HFFc6 (cell line): ENCODE measurements around the gene HEATR3. TPM values are rescaled to one million over a fixed set of nuclear protein-coding genes. Genes with fewer than 3 reads are reported as not detected.
A peak's percentile ranks its signal among the peaks of the same experiment; 100 is the strongest.

Experiments
- DNase-seq: peaks from one replicate; pipeline ENCODE4 v3.0.0-alpha.2; 2018
- H3K27ac Mint-ChIP-seq: 2 replicates; pipeline ENCODE4 v1.8.0; 2020; ENCODE audit warnings: mild to moderate bottlenecking, mixed read lengths
- H3K27me3 Mint-ChIP-seq: 2 replicates; pipeline ENCODE4 v1.8.0; 2021; ENCODE audit warnings: mild to moderate bottlenecking, moderate library complexity, mixed read lengths; ENCODE audit not compliant: insufficient read depth
- H3K36me3 Mint-ChIP-seq: 2 replicates; pipeline ENCODE4 v1.8.0; 2021; ENCODE audit warnings: low read depth, mixed read lengths
- H3K4me1 Mint-ChIP-seq: 2 replicates; pipeline ENCODE4 v1.8.0; 2020; ENCODE audit warnings: low read depth, mixed read lengths
- H3K4me3 Mint-ChIP-seq: 2 replicates; pipeline ENCODE4 v1.8.0; 2020; ENCODE audit warnings: mild to moderate bottlenecking, moderate library complexity, mixed read lengths
- H3K9me3 Mint-ChIP-seq: 2 replicates; pipeline ENCODE4 v1.8.0; 2020; ENCODE audit warnings: mild to moderate bottlenecking, mixed read lengths
- total RNA-seq, 6 experiments: library from RNA; stranded (reverse); fragmentation: NEBNext Ultra II Directional; extraction: Animal tissue kit (Norgen Biotek cat#: 25700); gene quantifications; 2 replicates in 1 of 6; 3 replicates in 5 of 6; pipeline ENCODE4 v1.2.3, GENCODE V29; 2021
- TF ChIP-seq, protein P1 (sequence below): fragments of 200-600 bp; sonication (generic); IDR thresholded peaks from 2 replicates; pipeline ENCODE4 v1.5.0; 2021; ENCODE audit warnings: antibody characterized with exemption, mild to moderate bottlenecking

The HEATR3 gene
- total RNA-seq, 6 experiments from 2014 or later = 17.2 to 23.8 (median 19.6) TPM

DNA sequence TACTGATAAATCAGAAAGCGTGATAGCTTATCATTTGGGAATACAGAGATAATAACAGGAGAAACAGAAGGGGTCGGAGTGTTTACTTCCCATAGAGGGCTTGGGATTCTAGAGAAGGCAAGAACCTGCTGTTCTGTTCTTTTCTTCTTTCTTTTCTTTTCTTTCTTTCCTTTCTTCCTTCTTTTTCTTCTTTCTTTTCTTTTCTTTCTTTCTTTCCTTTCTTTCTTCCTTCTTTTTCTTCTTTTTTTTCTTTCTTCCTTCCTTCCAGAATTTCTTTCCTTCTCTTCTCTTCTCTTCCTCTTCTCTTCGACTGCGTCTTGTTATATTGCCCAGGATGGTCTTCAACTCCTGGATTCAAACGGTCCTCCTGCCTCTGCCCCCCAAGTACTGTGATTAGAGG is 22.4 kb upstream of the HEATR3 start:
- TF ChIP-seq, protein P1, sequence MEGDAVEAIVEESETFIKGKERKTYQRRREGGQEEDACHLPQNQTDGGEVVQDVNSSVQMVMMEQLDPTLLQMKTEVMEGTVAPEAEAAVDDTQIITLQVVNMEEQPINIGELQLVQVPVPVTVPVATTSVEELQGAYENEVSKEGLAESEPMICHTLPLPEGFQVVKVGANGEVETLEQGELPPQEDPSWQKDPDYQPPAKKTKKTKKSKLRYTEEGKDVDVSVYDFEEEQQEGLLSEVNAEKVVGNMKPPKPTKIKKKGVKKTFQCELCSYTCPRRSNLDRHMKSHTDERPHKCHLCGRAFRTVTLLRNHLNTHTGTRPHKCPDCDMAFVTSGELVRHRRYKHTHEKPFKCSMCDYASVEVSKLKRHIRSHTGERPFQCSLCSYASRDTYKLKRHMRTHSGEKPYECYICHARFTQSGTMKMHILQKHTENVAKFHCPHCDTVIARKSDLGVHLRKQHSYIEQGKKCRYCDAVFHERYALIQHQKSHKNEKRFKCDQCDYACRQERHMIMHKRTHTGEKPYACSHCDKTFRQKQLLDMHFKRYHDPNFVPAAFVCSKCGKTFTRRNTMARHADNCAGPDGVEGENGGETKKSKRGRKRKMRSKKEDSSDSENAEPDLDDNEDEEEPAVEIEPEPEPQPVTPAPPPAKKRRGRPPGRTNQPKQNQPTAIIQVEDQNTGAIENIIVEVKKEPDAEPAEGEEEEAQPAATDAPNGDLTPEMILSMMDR = no peak

DNA sequence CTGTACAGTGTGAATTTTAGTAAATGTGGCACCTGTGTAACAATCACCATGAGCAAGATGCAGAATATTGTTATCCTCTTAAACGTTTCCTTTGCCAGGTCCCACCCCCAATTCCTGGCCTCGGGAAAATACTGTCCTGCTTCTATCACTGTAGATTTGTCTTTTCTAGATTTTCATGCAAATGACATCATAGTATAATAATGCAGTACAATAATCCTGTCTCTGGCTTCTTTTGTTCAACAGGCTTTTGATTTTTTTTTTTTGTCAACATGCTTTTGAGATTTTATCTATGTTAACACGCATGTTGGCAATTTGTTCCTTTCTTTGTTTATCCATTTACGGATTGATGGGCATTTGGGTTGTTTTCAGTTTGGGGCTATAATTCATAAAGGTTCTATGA is 20.4 kb upstream of the HEATR3 start:
- DNase-seq = no peak
- TF ChIP-seq, protein P1 = no peak
- Mint-ChIP-seq H3K9me3 (no peaks in the 10 kb centered on the region), H3K36me3 (no peaks in the 10 kb centered on the region), H3K4me1 (no peaks in the 10 kb centered on the region), H3K4me3 (no peak overlapping the region), H3K27me3 (peaks cover 10% of the 10 kb centered on the region), H3K27ac (no peak overlapping the region)

More for the DNA sequence above, 22.4 kb upstream of the HEATR3 start:
- H3K4me3 Mint-ChIP-seq = no peak overlapping the region
- H3K36me3 Mint-ChIP-seq = no peaks in the 10 kb centered on the region
- H3K27ac Mint-ChIP-seq = no peak overlapping the region
- no peaks in the 10 kb centered on the region for H3K9me3 Mint-ChIP-seq
- 0 out of 2 replicates have a peak, but pooled peaks cover 5% of the 10 kb centered on the region for H3K4me1 Mint-ChIP-seq
- peaks cover 10% of the 10 kb centered on the region for H3K27me3 Mint-ChIP-seq
- no peak for DNase-seq

- H3K4me3 Mint-ChIP-seq = no peak overlapping the region
- no peak for DNase-seq
- H3K4me1 Mint-ChIP-seq = peaks cover 5% of the 10 kb centered on the region; the same call in 1 of the 2 replicates
- H3K9me3 Mint-ChIP-seq = no peaks in the 10 kb centered on the region
- TF ChIP-seq, protein P1 = no peak
- peaks cover 10% of the 10 kb centered on the region for H3K27me3 Mint-ChIP-seq
- no peak overlapping the region for H3K27ac Mint-ChIP-seq
- H3K36me3 Mint-ChIP-seq = no peaks in the 10 kb centered on the region
Measured at GRCh38 chr16:50046853-50047252, 18.9 kb upstream of the HEATR3 start.

DNA sequence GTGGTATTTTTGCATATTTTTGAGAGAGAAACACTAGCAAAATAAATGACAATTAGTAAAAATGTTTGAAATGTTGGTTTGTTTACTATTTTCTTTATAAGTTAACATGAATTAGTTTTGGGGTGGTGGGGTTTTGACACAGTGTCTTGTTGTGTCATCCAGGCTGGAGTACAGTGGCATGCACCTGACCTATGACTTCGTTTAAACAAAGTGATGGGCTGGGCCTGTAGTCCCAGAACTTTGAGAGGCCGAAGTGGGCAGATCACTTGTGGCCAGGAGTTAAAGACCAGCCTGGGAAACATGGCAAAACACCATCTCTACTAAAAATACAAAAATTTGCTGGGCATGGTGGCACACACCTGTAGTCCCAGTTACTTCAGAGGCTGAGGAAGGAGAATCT is 17.9 kb upstream of the HEATR3 start:
- Mint-ChIP-seq H3K27ac (no peak overlapping the region), H3K9me3 (no peaks in the 10 kb centered on the region), H3K4me1 (peaks cover 5% of the 10 kb centered on the region; the same call in 1 of the 2 replicates), H3K36me3 (no peaks in the 10 kb centered on the region), H3K27me3 (peaks cover 10% of the 10 kb centered on the region), H3K4me3 (no peak overlapping the region)
- no peak for DNase-seq
- TF ChIP-seq, protein P1 = no peak

- Mint-ChIP-seq H3K36me3 (no peaks in the 10 kb centered on the region), H3K27ac (no peak overlapping the region)
- peak; percentile 19 for DNase-seq
Measured at GRCh38 chr16:50050802-50051201, 15.0 kb upstream of the HEATR3 start.

More at GRCh38 chr16:50050802-50051201, 15.0 kb upstream of the HEATR3 start:
- Mint-ChIP-seq H3K4me1 (peaks cover 5% of the 10 kb centered on the region; the same call in 1 of the 2 replicates), H3K9me3 (no peaks in the 10 kb centered on the region; the same call in 1 of the 2 replicates), H3K27me3 (no peaks in the 10 kb centered on the region; the same call in 1 of the 2 replicates), H3K4me3 (no peak overlapping the region)
- TF ChIP-seq, protein P1 = no peak
